Measurements from ENCODE around the gene TRIM65.
A peak's percentile ranks its signal among the peaks of the same experiment; 100 is the strongest.
"Not testable (repeated sequence)": the region's sequence is repeated elsewhere in the genome, so short reads cannot be mapped to it uniquely, and the experiment has no call there.

TRIM65 gene

GRCh38 chr17:75854101-75854748 is 42.5 kb downstream of the TRIM65 start:
- TF ChIP-seq EZH2 (optimal IDR thresholded peaks at IDR 0.05; ENCODE audit: low read depth, low read length), result no peak
- TF ChIP-seq CTCF (IDR thresholded peaks at IDR 0.05; ENCODE audit: low read length), result no peak
- TF ChIP-seq EZH2phosphoT487 (IDR thresholded peaks at IDR 0.05; ENCODE audit: low read length), result no peak
- Histone ChIP-seq H3K27ac (ENCODE audit: low read length) (peak overlapping the region; percentile 3; the same call in 1 of the 2 replicates), H2AFZ (ENCODE audit: low read length) (no peak overlapping the region), H3K27me3 (replicated peaks; ENCODE audit: insufficient read depth, low read length) (no peaks in the 10 kb centered on the region), H4K20me1 (ENCODE audit: insufficient read depth, low read length) (no peaks in the 10 kb centered on the region), H3K4me2 (ENCODE audit: low read depth, low read length) (peak overlapping the region; percentile 75), H3K4me1 (ENCODE audit: low read length) (peaks cover 9% of the 10 kb centered on the region), H3K4me3 (ENCODE audit: low read length) (peak overlapping the region; percentile 73), H3K79me2 (ENCODE audit: low read length) (peaks cover 30% of the 10 kb centered on the region), H3K9me2 (replicated peaks; ENCODE audit: insufficient read depth, low read length) (no peaks in the 10 kb centered on the region), H3F3A (ENCODE audit: insufficient read depth, low read length) (peaks cover 12% of the 10 kb centered on the region; the same call in 1 of the 2 replicates), H3K9ac (ENCODE audit: low read length) (peak overlapping the region; percentile 68), H3K36me3 (replicated peaks; ENCODE audit: insufficient read depth, low read length) (no peaks in the 10 kb centered on the region), H3K9me3 (replicated peaks; ENCODE audit: insufficient read depth, low read length) (no peaks in the 10 kb centered on the region)
- DNase-seq, result no peak

- no peak overlapping the region for H3K4me2 ChIP-seq (ENCODE audit: low read depth, low read length)
- no peak overlapping the region for H2AFZ ChIP-seq (ENCODE audit: low read length)
- no peak for TF ChIP-seq EZH2 (optimal IDR thresholded peaks at IDR 0.05; ENCODE audit: low read depth, low read length)
- TF ChIP-seq EZH2phosphoT487 (IDR thresholded peaks at IDR 0.05; ENCODE audit: low read length), result no peak
- TF ChIP-seq CTCF (IDR thresholded peaks at IDR 0.05; ENCODE audit: low read length), result no peak
- peaks cover 6% of the 10 kb centered on the region; the same call in 1 of the 2 replicates for H3F3A ChIP-seq (ENCODE audit: insufficient read depth, low read length)
- H3K9me2 ChIP-seq (replicated peaks; ENCODE audit: insufficient read depth, low read length), result no peaks in the 10 kb centered on the region
- H3K79me2 ChIP-seq (ENCODE audit: low read length), result peaks cover 30% of the 10 kb centered on the region
- no peak overlapping the region for H3K27ac ChIP-seq (ENCODE audit: low read length)
- H4K20me1 ChIP-seq (ENCODE audit: insufficient read depth, low read length), result no peaks in the 10 kb centered on the region
- H3K36me3 ChIP-seq (replicated peaks; ENCODE audit: insufficient read depth, low read length), result no peaks in the 10 kb centered on the region
- peaks cover 5% of the 10 kb centered on the region for H3K4me1 ChIP-seq (ENCODE audit: low read length)
- no peak for DNase-seq
- H3K9me3 ChIP-seq (replicated peaks; ENCODE audit: insufficient read depth, low read length), result no peaks in the 10 kb centered on the region
- no peak overlapping the region for H3K9ac ChIP-seq (ENCODE audit: low read length)
- no peak overlapping the region for H3K4me3 ChIP-seq (ENCODE audit: low read length)
- H3K27me3 ChIP-seq (replicated peaks; ENCODE audit: insufficient read depth, low read length), result no peaks in the 10 kb centered on the region
Measured at GRCh38 chr17:75853433-75853832, 43.3 kb downstream of the TRIM65 start.

- not testable (repeated sequence) for H3K27ac ChIP-seq (ENCODE audit: low read length); H3K27me3 ChIP-seq (replicated peaks; ENCODE audit: insufficient read depth, low read length); H3K4me3 ChIP-seq (ENCODE audit: low read length); H3K9ac ChIP-seq (ENCODE audit: low read length); H3K36me3 ChIP-seq (replicated peaks; ENCODE audit: insufficient read depth, low read length); H3K9me3 ChIP-seq (replicated peaks; ENCODE audit: insufficient read depth, low read length); H2AFZ ChIP-seq (ENCODE audit: low read length); DNase-seq; H3K4me1 ChIP-seq (ENCODE audit: low read length); H3K4me2 ChIP-seq (ENCODE audit: low read depth, low read length); H4K20me1 ChIP-seq (ENCODE audit: insufficient read depth, low read length); H3F3A ChIP-seq (ENCODE audit: insufficient read depth, low read length); H3K9me2 ChIP-seq (replicated peaks; ENCODE audit: insufficient read depth, low read length)
- H3K79me2 ChIP-seq (ENCODE audit: low read length), result peaks cover 30% of the 10 kb centered on the region
Measured at GRCh38 chr17:75851693-75851991, 45.1 kb downstream of the TRIM65 start.

GRCh38 chr17:75850928-75851692 is 45.6 kb downstream of the TRIM65 start:
- TF ChIP-seq EZH2phosphoT487 (IDR thresholded peaks at IDR 0.05; ENCODE audit: low read length), result no peak
- peaks cover 5% of the 10 kb centered on the region for H3K4me1 ChIP-seq (ENCODE audit: low read length)
- H3K9ac ChIP-seq (ENCODE audit: low read length), result no peak overlapping the region
- H3F3A ChIP-seq (ENCODE audit: insufficient read depth, low read length), result peaks cover 3% of the 10 kb centered on the region; the same call in 1 of the 2 replicates
- no peaks in the 10 kb centered on the region for H3K9me2 ChIP-seq (replicated peaks; ENCODE audit: insufficient read depth, low read length)
- H3K36me3 ChIP-seq (replicated peaks; ENCODE audit: insufficient read depth, low read length), result no peaks in the 10 kb centered on the region
- H3K27me3 ChIP-seq (replicated peaks; ENCODE audit: insufficient read depth, low read length), result no peaks in the 10 kb centered on the region
- no peak overlapping the region for H3K4me2 ChIP-seq (ENCODE audit: low read depth, low read length)
- no peak overlapping the region for H3K27ac ChIP-seq (ENCODE audit: low read length)
- no peak overlapping the region for H2AFZ ChIP-seq (ENCODE audit: low read length)
- H3K79me2 ChIP-seq (ENCODE audit: low read length), result peaks cover 25% of the 10 kb centered on the region
- H3K4me3 ChIP-seq (ENCODE audit: low read length), result no peak overlapping the region
- DNase-seq, result no peak
- H4K20me1 ChIP-seq (ENCODE audit: insufficient read depth, low read length), result no peaks in the 10 kb centered on the region
- H3K9me3 ChIP-seq (replicated peaks; ENCODE audit: insufficient read depth, low read length), result no peaks in the 10 kb centered on the region
